GM12891 (cell line): ENCODE results near the gene UNC5A.

Source experiments
- POLR2A ChIP-seq: IDR thresholded peaks from 2 replicates; pipeline ENCODE4 v1.6.1; 2011; ENCODE audit warnings: low read depth, low read length, control low read depth
- TAF1 ChIP-seq: IDR thresholded peaks from 2 replicates; pipeline ENCODE4 v1.6.1; 2011; ENCODE audit warnings: low read depth, low read length, control low read depth

DNA sequence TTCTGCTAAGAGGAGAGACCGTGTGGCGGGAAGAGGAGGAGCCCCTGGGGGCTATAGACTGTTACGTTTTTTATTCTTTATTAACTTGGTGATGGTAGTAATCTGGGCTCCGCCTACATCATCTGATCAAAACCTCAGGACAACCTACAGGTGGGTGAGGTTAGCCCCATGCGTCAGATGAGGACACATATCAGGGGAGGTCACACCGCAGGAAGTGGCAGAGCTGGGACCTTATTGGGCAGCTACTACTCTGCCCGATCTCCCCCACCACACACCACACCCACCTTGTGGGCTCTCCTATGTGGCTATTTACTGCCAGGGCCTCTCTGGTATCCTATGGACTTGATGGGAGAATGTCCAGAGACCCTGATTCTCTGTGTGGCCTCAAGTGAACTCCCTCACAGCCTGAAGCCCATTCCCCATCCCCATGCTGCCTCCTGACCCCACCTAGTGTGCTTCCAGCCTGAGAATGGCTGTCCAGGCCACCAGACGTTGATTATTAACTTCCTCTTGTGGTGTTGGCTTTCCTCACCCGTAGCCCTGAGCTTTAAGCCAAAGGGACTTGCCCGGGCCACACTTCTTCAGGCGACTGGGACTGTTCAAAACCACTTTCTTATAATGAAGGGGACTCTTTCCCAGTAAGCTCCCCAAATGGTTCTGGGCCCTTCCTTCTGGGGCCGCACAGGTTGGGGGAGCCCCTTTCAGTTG lies 8.2 kb downstream of the UNC5A start:
- no peak for TF ChIP-seq POLR2A
- no peak for TF ChIP-seq TAF1
